Measurements from ENCODE around the gene KHDC3L. TPM values are rescaled to one million over a fixed set of nuclear protein-coding genes. Genes with fewer than 3 reads are reported as not detected.

KHDC3L gene
- total RNA-seq, 1 donor from 2014 or later: not detected

Other genes with a start within 250 kb of the KHDC3L start
- gene KHDC1L, start 137.2 kb upstream of the KHDC3L start, total RNA-seq: not detected
- gene KHDC1, start 99.5 kb upstream of the KHDC3L start, total RNA-seq: 2.9 TPM
- not detected for gene DPPA5, start 8.4 kb upstream of the KHDC3L start, total RNA-seq
- gene OOEP, start 7.2 kb downstream of the KHDC3L start, total RNA-seq: 0.58 TPM
- 1.6 TPM for gene DDX43, start 32.2 kb downstream of the KHDC3L start, total RNA-seq
- 4.5 TPM for gene CGAS, start 89.6 kb downstream of the KHDC3L start, total RNA-seq
- gene MTO1, start 99.1 kb downstream of the KHDC3L start, total RNA-seq: 21.8 TPM
- gene EEF1A1, start 158.4 kb downstream of the KHDC3L start, total RNA-seq: 8,853 TPM